HG03159 (cell line): ENCODE measurements around the gene C1orf94.

Experiments
- ATAC-seq: cut with Tn5 transposase; IDR thresholded peaks from one replicate; pipeline ENCODE4 v1.9.1; 2021; ENCODE audit warnings: mild to moderate bottlenecking, moderate library complexity; ENCODE audit not compliant: unreplicated experiment

C1orf94 gene

DNA sequence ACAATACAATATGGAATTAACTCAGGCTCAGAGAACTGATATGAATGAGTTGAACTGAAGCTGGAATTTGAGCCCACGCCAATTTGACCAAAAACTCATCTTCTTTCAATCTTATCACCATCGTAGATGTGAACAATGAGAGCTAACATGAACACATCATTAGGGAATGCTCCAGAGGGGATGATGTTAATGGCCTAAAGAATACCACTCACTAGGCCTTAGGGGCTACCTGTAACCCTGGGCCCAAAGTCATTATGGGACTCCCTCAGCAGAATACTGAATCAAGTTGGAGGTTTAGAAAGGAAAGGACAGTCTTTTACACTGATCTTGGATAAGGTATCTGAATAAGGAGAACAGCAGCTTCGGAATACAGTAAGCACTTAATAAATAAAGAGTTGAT lies 73.6 kb downstream of the C1orf94 start:
- no peak for ATAC-seq

DNA sequence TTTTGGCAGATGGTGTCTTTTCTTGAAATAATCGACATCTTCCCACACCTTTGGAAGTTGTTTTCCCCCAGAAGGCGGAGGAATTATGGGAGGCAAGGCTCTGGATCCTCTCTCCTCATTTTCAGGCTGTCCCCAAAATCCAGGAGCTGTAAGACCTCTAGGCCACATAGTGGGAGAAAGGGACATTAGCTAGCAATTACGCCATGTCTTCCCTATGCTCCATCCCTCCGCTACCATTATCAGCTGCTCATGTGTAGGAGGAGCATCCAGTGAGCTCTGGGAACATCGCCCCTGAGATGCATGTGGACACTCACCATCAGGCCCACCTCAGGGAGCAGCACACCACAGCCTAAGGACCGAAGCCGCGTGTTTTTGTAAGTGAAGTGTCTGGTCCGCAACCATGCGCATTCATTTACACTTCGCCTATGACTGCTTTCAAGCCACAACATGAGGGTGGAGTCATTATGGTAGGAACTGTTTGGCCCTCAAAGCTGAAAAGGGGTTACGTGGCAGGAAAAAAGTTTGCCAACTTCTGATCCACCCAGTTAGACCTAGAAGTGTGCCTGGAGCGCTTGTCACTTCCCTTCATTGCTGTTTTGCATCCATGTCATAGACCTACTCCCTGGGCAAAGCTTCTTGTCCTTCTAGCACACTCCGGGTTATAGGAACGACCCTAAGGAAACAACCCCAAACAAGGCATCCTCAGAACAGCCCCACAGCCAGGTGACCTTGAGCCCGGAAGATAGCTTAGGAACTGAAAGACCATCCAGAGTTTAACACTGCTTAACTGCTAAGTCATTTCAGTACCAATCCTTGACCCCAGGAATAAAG lies 85.5 kb downstream of the C1orf94 start:
- ATAC-seq: no peak

DNA sequence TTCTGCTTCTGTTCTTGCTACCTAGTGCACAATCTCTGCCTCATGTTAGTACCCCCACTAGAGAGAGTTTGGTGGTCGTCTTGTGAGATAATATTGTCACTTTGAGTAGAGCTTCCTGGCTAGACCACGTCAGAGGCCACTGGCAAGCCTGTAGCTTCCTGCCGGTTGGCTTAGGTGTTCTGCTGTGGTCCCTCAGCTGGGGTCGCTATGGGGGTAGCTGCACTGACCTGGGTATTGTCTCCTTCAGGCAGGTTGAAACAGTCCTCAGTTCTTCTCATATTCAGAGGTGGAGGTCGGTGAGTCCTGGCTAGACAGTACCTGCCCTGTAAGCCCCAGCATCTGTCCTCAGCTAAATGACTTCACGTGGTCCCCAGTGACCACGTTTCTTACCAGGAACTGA lies 86.2 kb downstream of the C1orf94 start:
- ATAC-seq: no peak

DNA sequence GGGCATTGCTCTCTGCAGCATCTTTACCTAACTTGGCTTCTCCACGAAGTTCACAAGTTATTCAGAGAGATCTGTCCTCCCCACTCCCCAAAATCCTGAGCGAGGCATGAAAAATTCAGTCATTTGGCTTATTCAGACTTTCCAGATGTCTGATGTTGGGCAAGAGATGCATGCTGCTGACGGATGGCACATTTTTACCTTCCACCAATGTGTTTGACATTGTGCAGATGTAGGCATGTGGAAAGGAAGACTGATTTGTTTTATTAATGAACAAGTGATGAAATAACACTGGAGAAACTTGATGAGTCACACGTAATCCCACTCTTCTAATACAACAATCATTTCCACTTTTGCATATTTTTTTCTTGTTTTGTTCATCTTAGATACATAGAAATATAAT lies 86.7 kb downstream of the C1orf94 start:
- ATAC-seq: no peak

DNA sequence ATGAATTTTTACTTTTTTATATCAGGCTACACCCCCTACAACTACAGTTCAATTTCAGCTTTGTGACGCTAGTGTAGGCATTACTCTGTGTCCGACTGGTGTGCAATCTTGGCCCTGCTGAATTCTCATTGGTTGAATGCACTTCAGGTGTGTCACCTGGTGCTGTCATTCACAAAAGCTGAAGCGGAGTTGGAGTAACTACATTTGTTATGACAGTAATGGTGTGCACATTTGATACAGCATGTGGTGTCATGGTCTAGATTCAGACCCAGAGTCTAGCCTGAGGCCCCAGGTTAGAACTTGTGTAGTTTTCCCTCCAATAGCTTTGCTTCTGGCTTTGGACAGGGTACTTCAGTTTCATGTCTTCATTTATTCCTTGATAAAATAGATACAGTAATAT lies 88.7 kb downstream of the C1orf94 start:
- no peak for ATAC-seq

DNA sequence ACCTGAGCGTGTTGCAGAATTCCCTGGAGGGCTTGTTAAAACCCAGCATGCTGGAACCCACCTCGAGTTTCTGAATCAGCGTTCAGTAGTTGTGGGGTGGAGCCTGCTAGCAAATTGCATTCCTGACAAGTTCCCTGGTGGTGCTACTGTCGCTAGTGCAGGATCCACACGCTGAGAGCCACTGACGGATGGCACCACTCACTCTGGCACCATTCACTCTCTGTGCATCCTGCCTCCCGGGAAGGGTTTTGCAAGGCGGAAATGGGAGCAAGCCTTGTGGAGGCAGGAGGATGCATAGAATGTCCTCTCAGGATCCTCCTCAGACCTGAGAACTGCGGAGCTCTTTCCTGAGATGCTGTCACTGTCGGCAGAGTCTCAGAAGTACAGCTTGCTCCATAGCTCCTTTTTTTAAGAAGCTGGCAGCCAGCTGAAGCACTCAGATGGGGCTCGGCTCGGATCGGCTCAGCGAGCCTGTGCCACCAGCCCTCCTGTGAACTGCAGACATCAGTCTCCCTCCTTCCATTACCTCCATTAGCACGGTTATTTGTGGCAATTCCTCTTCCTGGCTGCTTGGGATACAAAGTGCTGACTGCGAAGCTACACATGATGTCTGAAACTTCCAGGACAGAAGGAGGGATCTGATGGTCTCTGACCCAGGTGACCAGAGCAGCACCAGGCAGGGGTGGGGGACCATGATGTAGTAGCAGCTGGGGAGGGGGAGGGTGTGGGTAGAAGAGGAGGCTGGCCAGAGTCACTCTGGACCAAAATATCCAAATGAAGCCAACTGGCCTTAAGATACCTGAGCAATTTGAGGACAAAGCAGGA lies 89.6 kb downstream of the C1orf94 start:
- ATAC-seq: no peak

DNA sequence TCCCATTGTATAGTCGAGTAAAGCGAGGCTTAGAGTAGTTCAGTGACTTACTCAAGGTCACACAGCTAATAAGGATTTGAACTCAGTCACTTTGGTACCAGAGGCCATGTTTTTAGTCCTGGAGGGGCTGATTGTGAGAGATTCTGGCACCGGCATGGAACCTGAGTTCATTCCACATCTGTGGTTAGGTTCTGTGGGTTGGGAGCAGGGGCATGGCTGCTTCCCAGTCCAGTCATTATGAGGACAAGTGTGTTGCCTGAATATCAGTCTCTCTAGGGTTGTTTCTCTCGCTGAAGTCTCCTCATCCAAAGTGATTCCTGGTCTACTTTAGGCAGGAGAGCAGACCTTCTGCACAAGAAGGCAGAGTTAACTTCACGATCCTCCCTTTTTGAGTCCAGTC lies 90.6 kb downstream of the C1orf94 start:
- no peak for ATAC-seq

DNA sequence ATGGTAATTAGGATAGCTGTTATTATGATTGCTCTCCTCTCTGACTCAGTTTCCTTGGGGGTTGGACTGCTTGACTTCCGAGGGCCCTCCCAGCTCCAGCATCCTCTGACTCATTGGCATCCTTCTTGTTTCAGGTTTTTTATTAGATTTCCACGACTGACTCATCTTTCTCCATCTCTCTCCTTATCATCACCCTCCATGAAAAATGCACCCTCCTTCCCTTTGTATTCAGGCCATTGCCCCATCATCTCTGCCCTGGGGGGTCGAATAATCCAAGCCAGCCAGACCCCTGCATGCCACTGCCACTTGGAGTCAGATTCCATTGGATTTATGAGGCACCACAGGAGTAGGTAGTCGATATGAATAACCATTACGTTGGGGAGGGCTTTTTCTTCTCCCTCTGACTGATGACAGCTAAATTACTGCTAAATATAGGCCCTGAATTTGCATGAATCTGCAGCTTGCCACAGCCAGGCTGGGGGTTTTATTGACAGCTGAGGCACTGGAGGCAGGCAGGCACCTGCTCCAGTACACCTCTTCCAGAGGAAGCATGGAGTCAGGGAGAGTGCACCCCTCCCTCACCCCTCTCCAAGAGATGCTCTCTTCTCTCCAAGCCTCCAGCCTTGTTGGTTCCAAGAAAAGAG lies 91.7 kb downstream of the C1orf94 start:
- no peak for ATAC-seq
